HepG2 (cell line): ENCODE measurements around the gene LRRC40. TPM values are rescaled to one million over a fixed set of nuclear protein-coding genes. Genes with fewer than 3 reads are reported as not detected.
A peak's percentile ranks its signal among the peaks of the same experiment; 100 is the strongest.

Experiments used
- BCLAF1 ChIP-seq: fragments of 450-650 bp; IDR thresholded peaks from 2 replicates; pipeline ENCODE4 v1.6.1; 2017; ENCODE audit warnings: mild to moderate bottlenecking
- ELF1 ChIP-seq: sonication (generic); formaldehyde crosslinking; IDR thresholded peaks from 2 replicates; pipeline ENCODE4 v1.4.0; 2020; ENCODE audit warnings: missing genetic modification reagents
- HMGXB4 ChIP-seq, 2 experiments: sonication (generic) in 1 of 2; formaldehyde crosslinking in 1 of 2; IDR thresholded peaks; 2 replicates each; pipeline versions ENCODE4 v1.4.0 to v1.6.1; 2018 to 2020; ENCODE audit warnings: missing genetic modification reagents in 2 of 2, borderline replicate concordance in 1 of 2, low read depth in 1 of 2, mild to moderate bottlenecking in 1 of 2, missing biosample characterization in 1 of 2
- KDM2A ChIP-seq: sonication (generic); formaldehyde crosslinking; IDR thresholded peaks from 2 replicates; pipeline ENCODE4 v1.4.0; 2020; ENCODE audit warnings: low read depth, missing genetic modification reagents, borderline replicate concordance
- KLF15 ChIP-seq: sonication (generic); formaldehyde crosslinking; IDR thresholded peaks from 2 replicates; pipeline ENCODE4 v1.8.1; 2023; ENCODE audit warnings: borderline replicate concordance, mild to moderate bottlenecking, inconsistent platforms, missing genetic modification reagents, mixed read lengths
- MTERF4 ChIP-seq: sonication (generic); formaldehyde crosslinking; IDR thresholded peaks from 2 replicates; pipeline ENCODE4 v1.8.0; 2023; ENCODE audit warnings: mild to moderate bottlenecking, missing genetic modification reagents
- POLR2G ChIP-seq: fragments of 200-400 bp; formaldehyde crosslinking; IDR thresholded peaks from 2 replicates; pipeline ENCODE4 v1.6.1; 2018; ENCODE audit warnings: mild to moderate bottlenecking, low read depth, low read length, moderate library complexity
- SMYD3 ChIP-seq: sonication (generic); formaldehyde crosslinking; IDR thresholded peaks from 2 replicates; pipeline ENCODE4 v1.8.1; 2023; ENCODE audit warnings: mild to moderate bottlenecking, missing genetic modification reagents
- SNAPC2 ChIP-seq: sonication (generic); formaldehyde crosslinking; IDR thresholded peaks from 2 replicates; pipeline ENCODE4 v1.8.1; 2022; ENCODE audit warnings: mild to moderate bottlenecking, missing genetic modification reagents
- SRF ChIP-seq: IDR thresholded peaks from 2 replicates; pipeline ENCODE4 v1.6.1; 2011; ENCODE audit warnings: mild to moderate bottlenecking, low read depth, low read length, moderate library complexity
- TEAD3 ChIP-seq: optimal IDR thresholded peaks from 2 replicates; pipeline ENCODE3; 2016; ENCODE audit warnings: borderline replicate concordance
- THAP9 ChIP-seq: sonication (generic); formaldehyde crosslinking; IDR thresholded peaks from 2 replicates; pipeline ENCODE4; 2020; ENCODE audit warnings: missing genetic modification reagents, mild to moderate bottlenecking, borderline replicate concordance
- ZBTB20 ChIP-seq: sonication (generic); formaldehyde crosslinking; IDR thresholded peaks from 2 replicates; pipeline ENCODE4 v1.8.1; 2023; ENCODE audit warnings: missing genetic modification reagents, low read depth, mild to moderate bottlenecking, borderline replicate concordance
- ZGPAT ChIP-seq: IDR thresholded peaks from 2 replicates; pipeline ENCODE4 v1.6.1; 2016; ENCODE audit warnings: mild to moderate bottlenecking
- ZNF556 ChIP-seq: sonication (generic); formaldehyde crosslinking; IDR thresholded peaks from 2 replicates; pipeline ENCODE4 v1.4.0; 2020; ENCODE audit warnings: mild to moderate bottlenecking, missing genetic modification reagents, borderline replicate concordance
- ZNF570 ChIP-seq: sonication (generic); formaldehyde crosslinking; IDR thresholded peaks from 2 replicates; pipeline ENCODE4 v1.4.0; 2020; ENCODE audit warnings: mild to moderate bottlenecking, missing genetic modification reagents, borderline replicate concordance
- ZSCAN20 ChIP-seq: sonication (generic); formaldehyde crosslinking; IDR thresholded peaks from 2 replicates; pipeline ENCODE4 v1.4.0; 2020; ENCODE audit warnings: missing genetic modification reagents, mild to moderate bottlenecking, borderline replicate concordance
- polyA plus RNA-seq, 8 experiments: library from polyadenylated mRNA; depleted of rRNA in 3 of 8; stranded (reverse) in 7 of 8; unstranded in 1 of 8; fragments of >200 nt; fragmentation: Illumina TruSeq in 4 of 8; extraction: Trizol in 4 of 8; gene quantifications; 2 replicates each; pipeline versions ENCODE4 v1.2.1 to v1.2.3, GENCODE V29; 2011 to 2016; ENCODE audit warnings: low read depth in 4 of 8, missing spikeins in 1 of 8, mixed read lengths in 1 of 8; ENCODE audit not compliant: insufficient read depth in 1 of 8
- total RNA-seq, 5 experiments: library from RNA; depleted of rRNA; stranded (reverse); fragments of >200 nt; fragmentation: Illumina TruSeq; extraction: Trizol; gene quantifications; 2 replicates each; pipeline ENCODE4 v1.2.3, GENCODE V29; 2016; ENCODE audit warnings: low read depth in 1 of 5

Gene LRRC40
- total and polyA plus RNA-seq, 2 of the 13 experiments (the other 11 are each of a cell fraction or from before 2014, with no cell fraction given) = 10.3 to 32.7 TPM

- TF ChIP-seq BCLAF1 = no peak
- TF ChIP-seq SNAPC2 (CRISPR knock-in tag) = peak; percentile 96
- peak; percentile 91; the same call in 1 of the 2 replicates for TF ChIP-seq SMYD3
- 0 out of 2 replicates have a peak, but pooled peaks have one; percentile 37 for TF ChIP-seq SRF
- TF ChIP-seq HMGXB4 (CRISPR knock-in tag; IDR thresholded peaks at IDR 0.05; ENCODE audit: borderline replicate concordance in 1 of 2, low read depth in 1 of 2) = peak; percentile 93 to 96
- TF ChIP-seq ELF1 (CRISPR knock-in tag) = peak; percentile 79
- no peak for TF ChIP-seq ZNF570 (CRISPR knock-in tag)
- no peak for TF ChIP-seq MTERF4 (CRISPR knock-in tag)
- TF ChIP-seq ZSCAN20 (CRISPR knock-in tag) = no peak
- peak; percentile 35; the same call in 1 of the 2 replicates for TF ChIP-seq KLF15
- peak; percentile 90 for TF ChIP-seq POLR2G
- TF ChIP-seq ZNF556 (CRISPR knock-in tag) = peak; percentile 88; the same call in 1 of the 2 replicates
- TF ChIP-seq ZGPAT (CRISPR knock-in tag) = peak; percentile 95
- TF ChIP-seq KDM2A (CRISPR knock-in tag) = peak; percentile 98
- peak; percentile 99 for TF ChIP-seq THAP9
- peak; percentile 85 for TF ChIP-seq TEAD3 (CRISPR knock-in tag)
- peak; percentile 63; the same call in 1 of the 2 replicates for TF ChIP-seq ZBTB20 (CRISPR knock-in tag)
Measured at GRCh38 chr1:70205434-70206118, at the start of gene LRRC40 (continued).
